H54 (cell line): Measurements from ENCODE around the gene MDC1.
"Not testable (repeated sequence)": the region's sequence is repeated elsewhere in the genome, so short reads cannot be mapped to it uniquely, and the experiment has no call there.

Experiments
- DNase-seq: peaks from one replicate; pipeline ENCODE4 v3.0.0; 2011; ENCODE audit warnings: low spot score, mixed read lengths; ENCODE audit not compliant: insufficient read length
- FAIRE-seq: peaks from 3 replicates; lab custom pipeline; 2011; peaks lifted over from hg19 to GRCh38; lab: Jason Lieb, UNC
- POLR2A ChIP-seq: IDR thresholded peaks from 2 replicates; pipeline ENCODE4 v1.6.1; 2011; ENCODE audit warnings: low read depth, mild to moderate bottlenecking, low read length

The MDC1 gene

DNA sequence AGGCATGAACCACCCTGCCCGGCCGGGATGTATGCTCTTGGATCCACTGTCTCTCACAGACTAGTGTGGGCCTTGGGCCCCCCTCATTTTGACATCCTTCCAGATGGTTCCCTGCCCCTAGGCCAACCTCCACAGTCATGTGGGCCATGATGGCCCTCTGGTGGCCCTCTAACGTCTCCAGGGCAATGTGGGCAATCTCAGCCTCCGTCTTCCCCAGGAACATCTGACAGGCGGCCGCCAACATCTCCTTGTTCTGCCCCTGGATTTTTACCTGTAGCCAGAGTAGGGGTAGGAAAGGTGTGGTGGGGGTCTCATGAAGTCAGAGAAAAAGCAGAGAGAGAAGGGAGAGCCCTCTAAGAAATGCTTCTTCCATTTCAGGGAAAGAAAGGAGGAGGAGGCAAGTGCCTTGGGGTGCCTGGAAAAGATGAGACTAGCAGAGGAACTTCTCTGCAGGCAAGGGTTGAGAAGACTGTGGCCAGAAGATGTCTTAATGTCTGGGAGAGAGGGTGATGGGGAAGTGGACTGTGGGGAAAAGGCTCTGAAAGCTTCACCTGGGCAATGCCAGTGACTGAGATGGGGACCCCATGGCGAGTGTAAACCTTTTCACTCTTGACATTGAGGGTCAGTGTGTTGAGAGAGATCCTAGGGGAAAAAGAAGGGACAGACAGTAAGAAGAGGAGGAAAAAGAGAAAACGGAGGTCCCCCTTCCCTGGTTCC, 24.1 kb upstream of the MDC1 start:
- no peak for DNase-seq
- TF ChIP-seq POLR2A: no peak
- no peak for FAIRE-seq

GRCh38 chr6:30740540-30740870, 23.4 kb upstream of the MDC1 start:
- no peak for DNase-seq
- no peak for TF ChIP-seq POLR2A
- no peak for FAIRE-seq

GRCh38 chr6:30738532-30738931, 21.5 kb upstream of the MDC1 start:
- DNase-seq (no peak), FAIRE-seq (no peak)
- no peak for TF ChIP-seq POLR2A

DNA sequence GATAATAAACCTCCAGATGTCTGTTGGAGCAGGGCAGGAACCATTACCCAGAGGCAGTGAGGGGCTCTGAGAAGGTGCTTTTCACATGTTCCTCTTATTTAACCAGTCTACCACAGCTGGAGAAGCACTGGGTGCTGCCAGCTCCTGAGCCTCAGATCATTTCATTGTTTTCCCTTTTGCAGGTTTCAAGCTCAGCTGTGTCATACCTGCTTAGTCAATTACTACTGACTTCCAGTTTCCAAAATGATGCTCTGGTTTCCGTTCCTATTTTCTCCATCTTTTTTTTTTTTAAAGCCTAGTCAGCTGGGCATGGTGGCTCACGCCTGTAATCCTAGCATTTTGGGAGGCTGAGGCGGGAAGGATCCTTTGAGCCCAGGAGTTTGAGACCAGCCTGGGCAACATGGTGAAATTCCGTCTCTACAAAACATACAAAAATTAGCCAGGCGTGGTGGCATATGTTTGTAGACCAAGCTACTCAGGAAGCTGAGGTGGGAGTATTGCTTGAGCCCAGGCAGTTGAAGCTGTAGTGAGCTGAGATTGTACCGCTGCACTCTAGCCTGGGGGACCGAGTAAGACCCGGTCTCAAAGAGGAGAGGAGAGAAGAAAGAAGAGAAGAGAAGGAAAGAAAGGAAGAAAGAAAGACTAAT, 18.7 kb upstream of the MDC1 start:
- FAIRE-seq (no peak), DNase-seq (no peak)
- no peak for TF ChIP-seq POLR2A

- no peak for FAIRE-seq
- TF ChIP-seq POLR2A: no peak
Measured at GRCh38 chr6:30732237-30732943, 15.3 kb upstream of the MDC1 start.

GRCh38 chr6:30730601-30731435, 13.7 kb upstream of the MDC1 start:
- no peak for DNase-seq
- TF ChIP-seq POLR2A: no peak
- FAIRE-seq: no peak

More at GRCh38 chr6:30732237-30732943, 15.3 kb upstream of the MDC1 start:
- no peak for DNase-seq

DNA sequence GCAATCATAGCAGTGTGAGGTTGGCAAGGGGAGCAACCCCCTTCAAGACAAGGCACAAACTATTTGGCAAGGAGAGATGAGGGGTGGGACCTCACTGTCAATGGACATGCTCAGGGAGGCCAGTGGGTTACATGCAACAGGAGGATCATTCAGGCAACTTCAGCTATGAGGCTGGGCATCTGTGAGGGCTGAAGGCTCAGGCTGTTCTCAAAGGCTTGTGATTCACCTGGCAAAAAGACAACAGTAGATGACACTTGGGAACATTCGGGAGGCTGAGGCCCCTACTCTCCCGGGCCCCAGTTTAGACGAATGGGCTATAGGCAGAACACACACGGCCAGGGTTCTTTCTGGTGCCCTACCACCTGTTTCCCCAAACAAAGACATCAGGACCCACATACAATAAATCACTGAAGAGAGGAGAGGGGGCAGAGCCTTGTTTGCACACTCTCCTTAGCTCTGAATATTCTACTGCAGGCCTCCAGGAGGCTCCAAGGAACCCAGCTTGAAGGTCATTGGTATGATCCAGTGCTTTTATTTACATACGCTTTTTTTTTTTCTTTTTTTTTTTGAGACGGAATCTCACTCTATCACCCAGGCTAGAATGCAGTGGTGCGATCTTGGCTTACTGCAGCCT, 11.0 kb upstream of the MDC1 start:
- DNase-seq: no peak
- no peak for FAIRE-seq

GRCh38 chr6:30726506-30727413, 9.7 kb upstream of the MDC1 start:
- DNase-seq (no peak), FAIRE-seq (no peak)
- no peak for TF ChIP-seq POLR2A

More for the DNA sequence above, 11.0 kb upstream of the MDC1 start:
- TF ChIP-seq POLR2A: no peak

DNA sequence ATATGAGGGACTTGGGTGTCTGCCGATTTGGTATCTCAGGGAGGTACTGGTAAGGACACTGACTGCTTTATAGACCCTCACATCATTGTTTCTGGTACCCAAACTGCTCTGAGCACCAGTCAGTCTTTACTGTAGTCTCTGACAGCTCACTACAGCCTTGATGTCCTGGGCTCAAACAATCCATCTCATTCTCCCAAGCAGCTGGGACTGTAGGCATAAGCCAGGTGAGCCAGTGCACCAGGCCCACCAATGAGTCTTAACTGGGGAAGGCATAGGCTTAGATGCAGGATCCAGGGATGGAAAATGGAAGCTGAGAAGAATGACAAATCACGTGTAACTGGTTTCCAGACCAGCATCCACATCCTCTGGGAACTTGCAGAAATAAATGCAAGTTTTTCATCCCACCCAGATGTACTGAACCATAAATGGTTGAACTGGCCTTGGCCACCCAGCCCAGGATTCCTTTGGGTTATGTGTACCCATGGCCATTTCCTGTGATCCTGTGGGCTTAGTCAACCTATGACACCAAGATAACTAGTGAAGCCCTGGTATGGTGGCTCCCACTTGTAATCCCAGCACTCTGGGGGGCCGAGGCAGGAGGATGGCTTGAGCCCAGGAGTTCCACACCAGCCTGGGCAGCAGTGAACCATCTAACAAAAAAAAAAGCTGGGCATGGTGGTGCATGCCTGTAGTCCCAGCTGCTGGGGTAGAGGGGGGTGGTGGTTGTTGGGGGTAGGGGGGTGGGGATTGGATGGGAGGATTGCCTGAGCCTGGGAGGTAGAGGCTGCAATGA, 8.8 kb upstream of the MDC1 start:
- TF ChIP-seq POLR2A: no peak; the same call in none of the 2 replicates
- DNase-seq (no peak), FAIRE-seq (peak; percentile 15)

DNA sequence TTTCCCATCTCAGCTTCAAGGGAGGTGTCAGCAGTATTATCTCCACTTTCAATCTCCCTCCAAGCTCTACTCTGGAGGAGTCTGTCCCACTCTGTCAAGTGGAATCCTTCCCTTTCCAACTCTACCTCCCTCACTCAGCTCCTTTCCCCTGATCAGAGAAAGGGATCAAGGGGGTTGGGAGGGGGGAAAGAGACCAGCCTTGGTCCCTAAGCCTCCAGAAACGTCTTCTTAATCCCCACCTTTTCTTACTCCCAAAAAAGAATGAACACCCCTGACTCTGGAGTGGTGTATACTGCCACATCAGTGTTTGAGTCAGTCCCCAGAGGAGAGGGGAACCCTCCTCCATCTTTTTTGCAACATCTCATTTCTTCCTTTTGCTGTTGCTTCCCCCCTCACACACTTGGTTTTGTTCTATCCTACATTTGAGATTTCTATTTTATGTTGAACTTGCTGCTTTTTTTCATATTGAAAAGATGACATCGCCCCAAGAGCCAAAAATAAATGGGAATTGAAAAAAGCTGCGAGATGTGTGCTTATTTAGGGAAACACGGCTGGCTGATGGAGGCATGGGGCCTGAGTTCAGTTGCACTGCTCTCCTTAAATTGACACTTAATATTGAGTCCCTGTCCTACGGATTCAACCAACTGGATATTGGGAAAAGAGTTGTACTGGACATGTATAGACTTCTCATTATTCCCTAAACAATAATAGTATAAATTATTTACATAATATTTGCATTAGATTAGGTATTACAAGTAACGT, 8.0 kb upstream of the MDC1 start:
- DNase-seq: no peak

GRCh38 chr6:30723843-30724741, 7.0 kb upstream of the MDC1 start:
- DNase-seq, FAIRE-seq: not testable (repeated sequence)

More for the DNA sequence above, 8.0 kb upstream of the MDC1 start:
- no peak for TF ChIP-seq POLR2A
- no peak for FAIRE-seq

DNA sequence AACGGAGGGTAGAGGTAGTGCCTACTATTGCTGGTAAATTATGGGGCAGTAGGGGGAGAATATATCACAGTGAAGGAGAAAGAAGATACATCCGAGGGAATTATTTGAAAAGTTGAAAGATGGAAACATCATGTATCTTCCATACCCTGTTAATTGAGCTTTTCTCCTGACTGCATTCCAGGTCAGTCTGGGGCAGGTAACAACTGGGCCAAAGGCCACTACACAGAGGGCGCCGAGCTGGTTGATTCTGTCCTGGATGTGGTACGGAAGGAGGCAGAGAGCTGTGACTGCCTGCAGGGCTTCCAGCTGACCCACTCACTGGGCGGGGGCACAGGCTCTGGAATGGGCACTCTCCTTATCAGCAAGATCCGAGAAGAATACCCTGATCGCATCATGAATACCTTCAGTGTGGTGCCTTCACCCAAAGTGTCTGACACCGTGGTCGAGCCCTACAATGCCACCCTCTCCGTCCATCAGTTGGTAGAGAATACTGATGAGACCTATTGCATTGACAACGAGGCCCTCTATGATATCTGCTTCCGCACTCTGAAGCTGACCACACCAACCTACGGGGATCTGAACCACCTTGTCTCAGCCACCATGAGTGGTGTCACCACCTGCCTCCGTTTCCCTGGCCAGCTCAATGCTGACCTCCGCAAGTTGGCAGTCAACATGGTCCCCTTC, 6.2 kb upstream of the MDC1 start:
- FAIRE-seq, DNase-seq: not testable (repeated sequence)
